Activated B cell treated with CpG ODN at 0.5 μM for 24 hours (primary cell): Measurements from ENCODE around the gene BTBD6. TPM values are rescaled to one million over a fixed set of nuclear protein-coding genes. Genes with fewer than 3 reads are reported as not detected.

Source experiments
- ATAC-seq: fragments of 200-7000 bp; cut with Tn5 transposase; one replicate; pipeline ENCODE4 v1.10.0; 2021; ENCODE audit warnings: low read depth, mild to moderate bottlenecking, moderate library complexity
- CTCF ChIA-PET: fragments of 350-600 bp; sonication (Branson Sonifier 250); formaldehyde crosslinking; loops from one replicate; lab custom pipeline; 2021; ENCODE audit warnings: antibody characterized with exemption; lab: Charles Lee
- POLR2A ChIA-PET: fragments of 350-600 bp; sonication (Branson Sonifier 250); formaldehyde crosslinking; loops from one replicate; lab custom pipeline; 2021; ENCODE audit warnings: antibody characterized with exemption; lab: Charles Lee
- DNase-seq: peaks from one replicate; pipeline ENCODE4 v3.0.0; 2022
- H3K27ac Mint-ChIP-seq: one replicate; pipeline ENCODE4 v1.8.0; 2020; ENCODE audit warnings: mixed read lengths
- H3K27me3 Mint-ChIP-seq: one replicate; pipeline ENCODE4 v1.8.0; 2021; ENCODE audit warnings: mixed read lengths
- H3K36me3 Mint-ChIP-seq: one replicate; pipeline ENCODE4 v1.8.0; 2021; ENCODE audit warnings: low read depth, mixed read lengths
- H3K4me1 Mint-ChIP-seq: one replicate; pipeline ENCODE4 v1.8.0; 2021; ENCODE audit warnings: mixed read lengths
- H3K4me3 Mint-ChIP-seq: one replicate; pipeline ENCODE4 v1.8.0; 2020; ENCODE audit warnings: mild to moderate bottlenecking, mixed read lengths
- H3K9me3 Mint-ChIP-seq: one replicate; pipeline ENCODE4 v1.8.0; 2020; ENCODE audit warnings: mixed read lengths
- CTCF ChIP-seq: fragments of 200-600 bp; IDR thresholded peaks from one replicate; pipeline ENCODE4 v1.8.0; 2022; ENCODE audit warnings: antibody characterized with exemption, mild to moderate bottlenecking
- intact Hi-C: fragments of 100-400 bp; cut with micrococcal nuclease; formaldehyde crosslinking; loops from one replicate; pipeline ENCODE4 v1.15.1; 2024
- total RNA-seq: library from RNA; stranded (reverse); gene quantifications from 2 replicates; pipeline ENCODE4 v1.2.3, GENCODE V29; 2022

BTBD6 gene
- total RNA-seq, 1 donor from 2014 or later = 21.0 TPM

GRCh38 chr14:105282098-105282725, 33.9 kb downstream of the BTBD6 start:
- H3K4me1 Mint-ChIP-seq = peaks cover 14% of the 10 kb centered on the region
- no peak for TF ChIP-seq CTCF
- intact Hi-C loops = loop anchor here (5.0 kb wide), 1 partner anchor 80 kb away; no protein-coding TSS in a partner anchor
- H3K4me3 Mint-ChIP-seq = no peak overlapping the region
- ChIA-PET POLR2A (interaction anchor here (0.7 kb wide), 1 partner anchor 160 kb away, joined by 3 read pairs; no protein-coding TSS in a partner anchor), CTCF (interaction anchor here (1.3 kb wide), 1 partner anchor 11 kb away, joined by 3 read pairs; no protein-coding TSS in a partner anchor)
- DNase-seq (no peak), ATAC-seq (no peak)
- no peak overlapping the region for H3K27ac Mint-ChIP-seq
- H3K27me3 Mint-ChIP-seq = no peaks in the 10 kb centered on the region
- H3K9me3 Mint-ChIP-seq = no peaks in the 10 kb centered on the region
- H3K36me3 Mint-ChIP-seq = peaks cover 16% of the 10 kb centered on the region

DNA sequence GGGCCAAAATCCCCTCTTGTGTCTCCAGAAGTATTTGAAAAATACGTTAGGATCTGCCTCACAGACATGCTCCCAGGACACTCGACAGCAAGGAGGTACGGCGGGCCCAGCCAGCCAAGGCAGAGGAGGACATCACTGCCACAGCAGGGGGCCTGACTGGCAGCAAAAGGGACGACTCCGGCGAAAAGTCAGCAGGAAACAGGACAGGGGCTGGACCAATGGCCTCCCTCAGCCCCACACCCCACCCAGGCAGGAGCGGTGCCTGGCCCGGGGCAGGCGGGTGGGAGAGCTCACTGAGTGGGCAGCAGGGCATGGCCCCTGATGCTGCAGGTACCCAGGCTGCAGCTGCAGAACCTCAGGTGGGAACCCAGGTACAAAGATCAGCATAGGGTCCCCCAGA, 34.7 kb downstream of the BTBD6 start:
- POLR2A ChIA-PET = no interaction called here
- Mint-ChIP-seq H3K4me3 (no peak overlapping the region), H3K36me3 (peaks cover 16% of the 10 kb centered on the region), H3K27ac (no peak overlapping the region), H3K27me3 (no peaks in the 10 kb centered on the region), H3K9me3 (no peaks in the 10 kb centered on the region), H3K4me1 (peaks cover 14% of the 10 kb centered on the region)
- no peak for ATAC-seq
- no peak for DNase-seq
- CTCF ChIA-PET = interaction anchor here (1.1 kb wide), 1 partner anchor 114 kb away, joined by 3 read pairs; no protein-coding TSS in a partner anchor
- intact Hi-C loops = loop anchor here (5.0 kb wide), 1 partner anchor 81 kb away; no protein-coding TSS in a partner anchor
- no peak for TF ChIP-seq CTCF

DNA sequence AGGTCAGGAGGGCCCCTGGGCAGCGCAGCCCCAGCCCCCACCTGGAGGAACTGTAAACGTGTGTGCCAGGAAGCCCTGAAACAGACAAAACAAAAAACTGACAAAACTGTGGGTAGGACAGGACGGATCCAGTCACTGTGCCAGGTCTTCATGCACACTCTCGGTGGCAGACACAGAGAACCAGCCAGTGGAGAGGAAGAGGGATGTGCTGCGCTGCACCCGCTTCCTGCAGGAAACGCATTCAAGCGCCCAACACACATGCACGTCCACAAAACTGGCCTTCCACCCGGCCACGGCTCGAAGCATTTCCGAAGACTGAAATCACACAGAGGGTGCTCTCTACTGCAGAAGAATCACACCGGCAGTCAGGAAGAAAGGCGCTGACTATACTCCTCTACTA, 35.6 kb downstream of the BTBD6 start:
- H3K27me3 Mint-ChIP-seq = no peaks in the 10 kb centered on the region
- DNase-seq = no peak
- intact Hi-C loops = loop anchor here (5.0 kb wide), 1 partner anchor 82 kb away; no protein-coding TSS in a partner anchor
- no peaks in the 10 kb centered on the region for H3K9me3 Mint-ChIP-seq
- peaks cover 14% of the 10 kb centered on the region for H3K4me1 Mint-ChIP-seq
- ChIA-PET CTCF (interaction anchor here (1.1 kb wide), 1 partner anchor 115 kb away, joined by 3 read pairs; no protein-coding TSS in a partner anchor), POLR2A (no interaction called here)
- ATAC-seq = no peak
- no peak for TF ChIP-seq CTCF
- peaks cover 16% of the 10 kb centered on the region for H3K36me3 Mint-ChIP-seq
- H3K27ac Mint-ChIP-seq = no peak overlapping the region
- H3K4me3 Mint-ChIP-seq = no peak overlapping the region

GRCh38 chr14:105285174-105285573, 36.8 kb downstream of the BTBD6 start:
- peaks cover 16% of the 10 kb centered on the region for H3K36me3 Mint-ChIP-seq
- H3K4me1 Mint-ChIP-seq = peaks cover 16% of the 10 kb centered on the region
- intact Hi-C loops = no loop called here
- no peak for DNase-seq
- ChIA-PET CTCF (no interaction called here), POLR2A (no interaction called here)
- H3K27ac Mint-ChIP-seq = no peak overlapping the region
- no peaks in the 10 kb centered on the region for H3K9me3 Mint-ChIP-seq
- H3K4me3 Mint-ChIP-seq = no peak overlapping the region
- H3K27me3 Mint-ChIP-seq = no peaks in the 10 kb centered on the region
- no peak for TF ChIP-seq CTCF
- ATAC-seq = no peak

- H3K4me3 Mint-ChIP-seq = no peak overlapping the region
- ChIA-PET POLR2A (no interaction called here), CTCF (no interaction called here)
- H3K27ac Mint-ChIP-seq = no peak overlapping the region
- intact Hi-C loops = no loop called here
- no peaks in the 10 kb centered on the region for H3K27me3 Mint-ChIP-seq
- H3K9me3 Mint-ChIP-seq = no peaks in the 10 kb centered on the region
- ATAC-seq (no peak), DNase-seq (no peak)
- peaks cover 30% of the 10 kb centered on the region for H3K4me1 Mint-ChIP-seq
- peaks cover 16% of the 10 kb centered on the region for H3K36me3 Mint-ChIP-seq
- no peak for TF ChIP-seq CTCF
Measured at GRCh38 chr14:105286759-105287144, 38.4 kb downstream of the BTBD6 start.
